SK-N-SH treated with all-trans-retinoic acid at 6 μM for 48 hours (cell line): ENCODE data around the gene CHTF18.
A peak's percentile ranks its signal among the peaks of the same experiment; 100 is the strongest.

Source experiments
- ATAC-seq: fragments of 200-7000 bp; cut with Tn5 transposase; 3 replicates; pipeline ENCODE4 v1.9.1; 2020; ENCODE audit warnings: mild to moderate bottlenecking, moderate library complexity
- ARNTL ChIP-seq: fragments of 450-650 bp; formaldehyde crosslinking; IDR thresholded peaks from 2 replicates; pipeline ENCODE4 v1.5.0; 2020; ENCODE audit warnings: low read depth, mild to moderate bottlenecking, moderate library complexity, borderline replicate concordance
- BACH2 ChIP-seq: fragments of 250-450 bp; sonication (Bioruptor Pico); IDR thresholded peaks from 2 replicates; pipeline ENCODE4 v1.9.0; 2021; ENCODE audit warnings: mild to moderate bottlenecking, borderline replicate concordance
- CSDC2 ChIP-seq: fragments of 250-450 bp; sonication (Bioruptor Pico); IDR thresholded peaks from 2 replicates; pipeline ENCODE4 v1.5.0; 2020; ENCODE audit warnings: mild to moderate bottlenecking, moderate library complexity
- CSRNP3 ChIP-seq: fragments of 250-450 bp; sonication (Bioruptor Pico); IDR thresholded peaks from 2 replicates; pipeline ENCODE4 v1.5.1; 2021; ENCODE audit warnings: mild to moderate bottlenecking, moderate library complexity
- ESRRG ChIP-seq: fragments of 250-450 bp; sonication (Bioruptor Pico); IDR thresholded peaks from 2 replicates; pipeline ENCODE4 v1.6.1; 2021; ENCODE audit warnings: mild to moderate bottlenecking
- GLIS3 ChIP-seq: fragments of 250-450 bp; sonication (Bioruptor Pico); IDR thresholded peaks from 2 replicates; pipeline ENCODE4 v1.5.0; 2020; ENCODE audit warnings: mild to moderate bottlenecking, moderate library complexity
- ISL1 ChIP-seq: fragments of 250-450 bp; sonication (Bioruptor Pico); IDR thresholded peaks from 2 replicates; pipeline ENCODE4 v2.1.2; 2022; ENCODE audit warnings: mild to moderate bottlenecking, moderate library complexity
- OSR1 ChIP-seq: fragments of 250-450 bp; sonication (Bioruptor Pico); IDR thresholded peaks from 2 replicates; pipeline ENCODE4 v1.8.0; 2022; ENCODE audit warnings: moderate library complexity, mild to moderate bottlenecking, inconsistent platforms
- POU6F1 ChIP-seq: fragments of 250-450 bp; sonication (Bioruptor Pico); IDR thresholded peaks from 2 replicates; pipeline ENCODE4 v1.8.0; 2021; ENCODE audit warnings: low read depth, mild to moderate bottlenecking, moderate library complexity, borderline replicate concordance
- PPARA ChIP-seq: fragments of 250-450 bp; sonication (Bioruptor Pico); IDR thresholded peaks from 2 replicates; pipeline ENCODE4 v1.5.0; 2020; ENCODE audit warnings: mild to moderate bottlenecking, borderline replicate concordance
- RARB ChIP-seq: fragments of 250-450 bp; sonication (Bioruptor Pico); IDR thresholded peaks from 2 replicates; pipeline ENCODE4 v1.8.0; 2021; ENCODE audit warnings: mild to moderate bottlenecking, moderate library complexity
- SNAI2 ChIP-seq: fragments of 250-450 bp; sonication (Bioruptor Pico); IDR thresholded peaks from 2 replicates; pipeline ENCODE4 v1.5.0; 2020; ENCODE audit warnings: mild to moderate bottlenecking, moderate library complexity
- TCF4 ChIP-seq: fragments of 250-450 bp; sonication (Bioruptor Pico); IDR thresholded peaks from 2 replicates; pipeline ENCODE4 v1.8.0; 2021; ENCODE audit warnings: mild to moderate bottlenecking, moderate library complexity, borderline replicate concordance
- TOX ChIP-seq: fragments of 250-450 bp; sonication (Bioruptor Pico); IDR thresholded peaks from 2 replicates; pipeline ENCODE4 v1.8.0; 2021; ENCODE audit warnings: mild to moderate bottlenecking, moderate library complexity, borderline replicate concordance
- ZC3H10 ChIP-seq: fragments of 250-450 bp; sonication (Bioruptor Pico); IDR thresholded peaks from 2 replicates; pipeline ENCODE4 v1.5.1; 2021; ENCODE audit warnings: mild to moderate bottlenecking, moderate library complexity
- ZFP3 ChIP-seq: fragments of 250-450 bp; sonication (Bioruptor Pico); IDR thresholded peaks from 2 replicates; pipeline ENCODE4 v1.5.0; 2020; ENCODE audit warnings: mild to moderate bottlenecking, moderate library complexity
- ZFP30 ChIP-seq: fragments of 450-650 bp; formaldehyde crosslinking; IDR thresholded peaks from 2 replicates; pipeline ENCODE4 v1.5.0; 2022; ENCODE audit warnings: mild to moderate bottlenecking, moderate library complexity
- ZNF565 ChIP-seq: fragments of 450-650 bp; formaldehyde crosslinking; conservative IDR thresholded peaks from 2 replicates; pipeline ENCODE4 v1.5.0; 2020; ENCODE audit warnings: low read depth, mild to moderate bottlenecking, moderate library complexity
- ZNF70 ChIP-seq: fragments of 450-650 bp; formaldehyde crosslinking; IDR thresholded peaks from 2 replicates; pipeline ENCODE4 v1.5.0; 2020; ENCODE audit warnings: mild to moderate bottlenecking, moderate library complexity
- ZNF8 ChIP-seq: fragments of 450-650 bp; formaldehyde crosslinking; IDR thresholded peaks from 2 replicates; pipeline ENCODE4 v1.5.0; 2020; ENCODE audit warnings: mild to moderate bottlenecking, moderate library complexity
- TF ChIP-seq, protein P1 (sequence below): fragments of 250-450 bp; sonication (Bioruptor Pico); IDR thresholded peaks from 2 replicates; pipeline ENCODE4 v1.8.0; 2020; ENCODE audit warnings: mild to moderate bottlenecking, moderate library complexity, borderline replicate concordance
- TF ChIP-seq, protein P2 (sequence below): fragments of 250-450 bp; sonication (Bioruptor Pico); IDR thresholded peaks from 2 replicates; pipeline ENCODE4 v1.5.1; 2020; ENCODE audit warnings: low read depth, mild to moderate bottlenecking, moderate library complexity
- TF ChIP-seq, protein P3 (sequence below): fragments of 250-450 bp; sonication (Bioruptor Pico); IDR thresholded peaks from 2 replicates; pipeline ENCODE4 v1.5.0; 2020; ENCODE audit warnings: mild to moderate bottlenecking, moderate library complexity

CHTF18 gene

GRCh38 chr16:825341-826061 lies 37.1 kb downstream of the CHTF18 start:
- TF ChIP-seq BACH2 (CRISPR knock-in tag) (no peak), ZFP30 (CRISPR knock-in tag) (no peak), GLIS3 (CRISPR knock-in tag) (no peak), CSDC2 (CRISPR knock-in tag) (no peak), TOX (CRISPR knock-in tag) (no peak), ZC3H10 (CRISPR knock-in tag) (no peak), ESRRG (CRISPR knock-in tag) (no peak), ISL1 (CRISPR knock-in tag) (no peak), POU6F1 (CRISPR knock-in tag) (no peak), ARNTL (no peak), TCF4 (no peak), ZNF565 (CRISPR knock-in tag) (no peak), ZNF8 (CRISPR knock-in tag) (no peak), PPARA (CRISPR knock-in tag) (no peak)
- TF ChIP-seq, protein P1, sequence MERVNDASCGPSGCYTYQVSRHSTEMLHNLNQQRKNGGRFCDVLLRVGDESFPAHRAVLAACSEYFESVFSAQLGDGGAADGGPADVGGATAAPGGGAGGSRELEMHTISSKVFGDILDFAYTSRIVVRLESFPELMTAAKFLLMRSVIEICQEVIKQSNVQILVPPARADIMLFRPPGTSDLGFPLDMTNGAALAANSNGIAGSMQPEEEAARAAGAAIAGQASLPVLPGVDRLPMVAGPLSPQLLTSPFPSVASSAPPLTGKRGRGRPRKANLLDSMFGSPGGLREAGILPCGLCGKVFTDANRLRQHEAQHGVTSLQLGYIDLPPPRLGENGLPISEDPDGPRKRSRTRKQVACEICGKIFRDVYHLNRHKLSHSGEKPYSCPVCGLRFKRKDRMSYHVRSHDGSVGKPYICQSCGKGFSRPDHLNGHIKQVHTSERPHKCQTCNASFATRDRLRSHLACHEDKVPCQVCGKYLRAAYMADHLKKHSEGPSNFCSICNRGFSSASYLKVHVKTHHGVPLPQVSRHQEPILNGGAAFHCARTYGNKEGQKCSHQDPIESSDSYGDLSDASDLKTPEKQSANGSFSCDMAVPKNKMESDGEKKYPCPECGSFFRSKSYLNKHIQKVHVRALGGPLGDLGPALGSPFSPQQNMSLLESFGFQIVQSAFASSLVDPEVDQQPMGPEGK (CRISPR knock-in tag) = no peak
- peak; percentile 37; the same call in 2 of the 3 replicates for ATAC-seq

DNA sequence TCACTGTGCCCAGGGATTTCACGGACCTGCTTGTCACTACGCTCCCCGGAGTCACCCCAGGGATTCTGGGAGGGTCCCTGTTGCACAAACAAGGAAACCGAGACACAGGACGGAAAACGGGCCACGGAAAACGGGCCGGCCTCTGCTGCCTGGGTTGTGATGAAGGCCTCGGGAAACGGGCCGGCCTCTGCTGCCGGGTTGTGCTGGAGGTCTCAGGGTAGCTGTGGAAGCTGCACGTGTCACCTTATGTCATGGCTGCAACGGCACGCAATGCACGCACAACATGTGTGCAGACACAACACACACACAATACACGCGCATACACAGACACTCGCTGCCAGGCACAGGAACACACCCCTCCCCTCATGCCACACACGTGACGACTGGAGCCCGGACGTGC lies 39.1 kb downstream of the CHTF18 start:
- TF ChIP-seq ARNTL (no peak), PPARA (CRISPR knock-in tag) (no peak), ESRRG (CRISPR knock-in tag) (no peak), BACH2 (CRISPR knock-in tag) (no peak), ZNF8 (CRISPR knock-in tag) (no peak), CSRNP3 (CRISPR knock-in tag) (no peak), ZFP3 (CRISPR knock-in tag) (no peak), ZNF70 (CRISPR knock-in tag) (no peak)
- TF ChIP-seq, protein P2, sequence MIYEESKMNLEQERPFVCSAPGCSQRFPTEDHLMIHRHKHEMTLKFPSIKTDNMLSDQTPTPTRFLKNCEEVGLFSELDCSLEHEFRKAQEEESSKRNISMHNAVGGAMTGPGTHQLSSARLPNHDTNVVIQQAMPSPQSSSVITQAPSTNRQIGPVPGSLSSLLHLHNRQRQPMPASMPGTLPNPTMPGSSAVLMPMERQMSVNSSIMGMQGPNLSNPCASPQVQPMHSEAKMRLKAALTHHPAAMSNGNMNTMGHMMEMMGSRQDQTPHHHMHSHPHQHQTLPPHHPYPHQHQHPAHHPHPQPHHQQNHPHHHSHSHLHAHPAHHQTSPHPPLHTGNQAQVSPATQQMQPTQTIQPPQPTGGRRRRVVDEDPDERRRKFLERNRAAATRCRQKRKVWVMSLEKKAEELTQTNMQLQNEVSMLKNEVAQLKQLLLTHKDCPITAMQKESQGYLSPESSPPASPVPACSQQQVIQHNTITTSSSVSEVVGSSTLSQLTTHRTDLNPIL (CRISPR knock-in tag) = no peak
- TF ChIP-seq, protein P3, sequence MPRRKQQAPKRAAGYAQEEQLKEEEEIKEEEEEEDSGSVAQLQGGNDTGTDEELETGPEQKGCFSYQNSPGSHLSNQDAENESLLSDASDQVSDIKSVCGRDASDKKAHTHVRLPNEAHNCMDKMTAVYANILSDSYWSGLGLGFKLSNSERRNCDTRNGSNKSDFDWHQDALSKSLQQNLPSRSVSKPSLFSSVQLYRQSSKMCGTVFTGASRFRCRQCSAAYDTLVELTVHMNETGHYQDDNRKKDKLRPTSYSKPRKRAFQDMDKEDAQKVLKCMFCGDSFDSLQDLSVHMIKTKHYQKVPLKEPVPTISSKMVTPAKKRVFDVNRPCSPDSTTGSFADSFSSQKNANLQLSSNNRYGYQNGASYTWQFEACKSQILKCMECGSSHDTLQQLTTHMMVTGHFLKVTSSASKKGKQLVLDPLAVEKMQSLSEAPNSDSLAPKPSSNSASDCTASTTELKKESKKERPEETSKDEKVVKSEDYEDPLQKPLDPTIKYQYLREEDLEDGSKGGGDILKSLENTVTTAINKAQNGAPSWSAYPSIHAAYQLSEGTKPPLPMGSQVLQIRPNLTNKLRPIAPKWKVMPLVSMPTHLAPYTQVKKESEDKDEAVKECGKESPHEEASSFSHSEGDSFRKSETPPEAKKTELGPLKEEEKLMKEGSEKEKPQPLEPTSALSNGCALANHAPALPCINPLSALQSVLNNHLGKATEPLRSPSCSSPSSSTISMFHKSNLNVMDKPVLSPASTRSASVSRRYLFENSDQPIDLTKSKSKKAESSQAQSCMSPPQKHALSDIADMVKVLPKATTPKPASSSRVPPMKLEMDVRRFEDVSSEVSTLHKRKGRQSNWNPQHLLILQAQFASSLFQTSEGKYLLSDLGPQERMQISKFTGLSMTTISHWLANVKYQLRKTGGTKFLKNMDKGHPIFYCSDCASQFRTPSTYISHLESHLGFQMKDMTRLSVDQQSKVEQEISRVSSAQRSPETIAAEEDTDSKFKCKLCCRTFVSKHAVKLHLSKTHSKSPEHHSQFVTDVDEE (CRISPR knock-in tag) = no peak
- no peak for ATAC-seq

- ATAC-seq = no peak
- TF ChIP-seq ZNF8 (CRISPR knock-in tag) = no peak
- no peak for TF ChIP-seq ZNF70 (CRISPR knock-in tag)
- TF ChIP-seq OSR1 (CRISPR knock-in tag) = no peak
- TF ChIP-seq BACH2 (CRISPR knock-in tag) = no peak
- no peak for TF ChIP-seq GLIS3 (CRISPR knock-in tag)
- TF ChIP-seq RARB (CRISPR knock-in tag) = no peak
- TF ChIP-seq, protein P2 (CRISPR knock-in tag) = no peak
- TF ChIP-seq PPARA (CRISPR knock-in tag) = no peak
- TF ChIP-seq SNAI2 (CRISPR knock-in tag) = no peak
- no peak for TF ChIP-seq ZFP30 (CRISPR knock-in tag)
- no peak for TF ChIP-seq ZNF565 (CRISPR knock-in tag)
These were observed 40.5 kb downstream of the CHTF18 start for GRCh38 chr16:828891-829290.
